Trophoblast cell (in vitro differentiated cells and primary cell): ENCODE measurements around the gene NFIC.

Experiments
- DNase-seq, 2 donors: peaks; one replicate each; pipeline ENCODE4 v3.0.0-alpha.2; 2016
- H2AFZ ChIP-seq: 2 replicates; pipeline ENCODE4 v1.6.1; 2013; ENCODE audit warnings: low read length, moderate library complexity, mild to moderate bottlenecking; ENCODE audit not compliant: insufficient read depth, poor library complexity
- H2AK5ac ChIP-seq: 2 replicates; pipeline ENCODE4 v1.6.1; 2013; ENCODE audit warnings: mild to moderate bottlenecking, low read length
- H2BK120ac ChIP-seq: 2 replicates; pipeline ENCODE4 v1.6.1; 2013; ENCODE audit warnings: low read length, mild to moderate bottlenecking, moderate library complexity; ENCODE audit not compliant: insufficient read depth, poor library complexity
- H2BK12ac ChIP-seq: 2 replicates; pipeline ENCODE4 v1.6.1; 2013; ENCODE audit warnings: mild to moderate bottlenecking, low read length, moderate library complexity
- H2BK5ac ChIP-seq: 2 replicates; pipeline ENCODE4 v1.6.1; 2013; ENCODE audit warnings: low read length, low read depth, moderate library complexity, mild to moderate bottlenecking; ENCODE audit not compliant: poor library complexity
- H3K14ac ChIP-seq: 2 replicates; pipeline ENCODE4 v1.6.1; 2013; ENCODE audit warnings: mild to moderate bottlenecking, low read length
- H3K18ac ChIP-seq: 2 replicates; pipeline ENCODE4 v1.6.1; 2013; ENCODE audit warnings: mild to moderate bottlenecking, low read length
- H3K23ac ChIP-seq: 2 replicates; pipeline ENCODE4 v1.6.1; 2013; ENCODE audit warnings: low read length
- H3K27ac ChIP-seq: 2 replicates; pipeline ENCODE4 v1.5.1; 2013; ENCODE audit warnings: low read depth, mild to moderate bottlenecking, inconsistent platforms, low read length, moderate library complexity
- H3K27me3 ChIP-seq: 2 replicates; pipeline ENCODE4 v1.6.1; 2013; ENCODE audit warnings: inconsistent platforms, mild to moderate bottlenecking, low read length, moderate library complexity; ENCODE audit not compliant: insufficient read depth
- H3K36me3 ChIP-seq, 2 experiments: 1 replicate in 1 of 2; 2 replicates in 1 of 2; pipeline ENCODE4 v1.6.1; 2013; ENCODE audit warnings: low read length in 2 of 2, mild to moderate bottlenecking in 2 of 2, moderate library complexity in 1 of 2; ENCODE audit not compliant: insufficient read depth in 2 of 2, control insufficient read depth in 1 of 2
- H3K4ac ChIP-seq: 2 replicates; pipeline ENCODE4 v1.6.1; 2013; ENCODE audit warnings: low read depth, mild to moderate bottlenecking, low read length, moderate library complexity
- H3K4me1 ChIP-seq, 2 experiments: 1 replicate in 1 of 2; 2 replicates in 1 of 2; pipeline ENCODE4 v1.6.1; 2013; ENCODE audit warnings: low read length in 2 of 2, mild to moderate bottlenecking in 2 of 2, moderate library complexity in 1 of 2; ENCODE audit not compliant: insufficient read depth in 2 of 2, control insufficient read depth in 1 of 2
- H3K4me2 ChIP-seq: 2 replicates; pipeline ENCODE4 v1.6.1; 2013; ENCODE audit warnings: inconsistent platforms, mild to moderate bottlenecking, low read length, moderate library complexity
- H3K4me3 ChIP-seq: 2 replicates; pipeline ENCODE4 v1.5.1; 2013; ENCODE audit warnings: mild to moderate bottlenecking, low read depth, low read length, inconsistent platforms
- H3K79me1 ChIP-seq: one replicate; pipeline ENCODE4 v1.6.1; 2013; ENCODE audit warnings: low read length
- H3K79me2 ChIP-seq: 2 replicates; pipeline ENCODE4 v1.6.1; 2013; ENCODE audit warnings: low read length, mild to moderate bottlenecking; ENCODE audit not compliant: control insufficient read depth, insufficient read depth, poor library complexity
- H3K9ac ChIP-seq: 2 replicates; pipeline ENCODE4 v1.6.1; 2013; ENCODE audit warnings: mild to moderate bottlenecking, low read length
- H3K9me3 ChIP-seq: 2 replicates; pipeline ENCODE4 v1.6.1; 2013; ENCODE audit warnings: low read depth, mild to moderate bottlenecking, control low read depth, inconsistent platforms, low read length; ENCODE audit not compliant: insufficient read depth
- H4K12ac ChIP-seq: 2 replicates; pipeline ENCODE4 v1.6.1; 2013; ENCODE audit warnings: low read depth, mild to moderate bottlenecking, low read length, moderate library complexity
- H4K8ac ChIP-seq: 2 replicates; pipeline ENCODE4 v1.6.1; 2013; ENCODE audit warnings: low read depth, mild to moderate bottlenecking, low read length, moderate library complexity
- H4K91ac ChIP-seq: one replicate; pipeline ENCODE4 v1.6.1; 2013; ENCODE audit warnings: low read depth, mild to moderate bottlenecking, low read length, moderate library complexity
- WGBS: extraction: QIAGEN DNeasy Blood & Tissue Kit; methylation state at CpG from one replicate; pipeline ENCODE4 v1.1.7; 2013; ENCODE audit warnings: missing lambda C conversion rate; ENCODE audit not compliant: insufficient read length, insufficient coverage; ENCODE audit errors: extremely low coverage; 5-methylcytosine and 5-hydroxymethylcytosine counted together

Gene NFIC

GRCh38 chr19:3320853-3321252 lies 45.5 kb upstream of the NFIC start:
- H2BK5ac ChIP-seq, result no peak overlapping the region
- H2AK5ac ChIP-seq, result no peak overlapping the region
- no peak overlapping the region for H3K4ac ChIP-seq
- no peak overlapping the region for H3K9ac ChIP-seq
- no CpG with 5 or more reads among the region's 8 CpGs for WGBS
- no peak overlapping the region for H3K18ac ChIP-seq
- no peak overlapping the region for H2AFZ ChIP-seq
- no peaks in the 10 kb centered on the region for H3K27me3 ChIP-seq
- H3K14ac ChIP-seq, result no peak overlapping the region
- H3K23ac ChIP-seq, result no peak overlapping the region
- no peak for DNase-seq
- H4K91ac ChIP-seq, result no peak overlapping the region
- H3K4me3 ChIP-seq, result no peak overlapping the region
- peaks cover 8% of the 10 kb centered on the region for H3K9me3 ChIP-seq
- H3K4me1 ChIP-seq, result no peaks in the 10 kb centered on the region
- no peaks in the 10 kb centered on the region for H3K79me1 ChIP-seq
- no peak overlapping the region for H2BK12ac ChIP-seq
- H3K79me2 ChIP-seq, result no peaks in the 10 kb centered on the region
- H3K27ac ChIP-seq, result no peak overlapping the region
- no peak overlapping the region for H2BK120ac ChIP-seq
- no peak overlapping the region for H4K12ac ChIP-seq
- H3K4me2 ChIP-seq, result no peak overlapping the region
- no peaks in the 10 kb centered on the region for H3K36me3 ChIP-seq
- no peak overlapping the region for H4K8ac ChIP-seq

GRCh38 chr19:3321696-3322095 lies 44.7 kb upstream of the NFIC start:
- Histone ChIP-seq H3K27ac (no peak overlapping the region), H3K4me3 (no peak overlapping the region), H3K79me1 (no peaks in the 10 kb centered on the region), H2AK5ac (no peak overlapping the region), H4K12ac (no peak overlapping the region), H3K18ac (no peak overlapping the region), H3K4me1 (no peaks in the 10 kb centered on the region), H3K36me3 (no peaks in the 10 kb centered on the region), H4K91ac (no peak overlapping the region), H3K27me3 (no peaks in the 10 kb centered on the region), H3K9ac (no peak overlapping the region), H3K14ac (no peak overlapping the region), H3K9me3 (peaks cover 8% of the 10 kb centered on the region), H3K4ac (no peak overlapping the region), H3K79me2 (no peaks in the 10 kb centered on the region), H2BK5ac (no peak overlapping the region), H2AFZ (no peak overlapping the region), H3K23ac (no peak overlapping the region), H4K8ac (no peak overlapping the region), H2BK12ac (no peak overlapping the region), H3K4me2 (no peak overlapping the region), H2BK120ac (no peak overlapping the region)
- WGBS, result no CpG with 5 or more reads among the region's 6 CpGs
- DNase-seq, result no peak

DNA sequence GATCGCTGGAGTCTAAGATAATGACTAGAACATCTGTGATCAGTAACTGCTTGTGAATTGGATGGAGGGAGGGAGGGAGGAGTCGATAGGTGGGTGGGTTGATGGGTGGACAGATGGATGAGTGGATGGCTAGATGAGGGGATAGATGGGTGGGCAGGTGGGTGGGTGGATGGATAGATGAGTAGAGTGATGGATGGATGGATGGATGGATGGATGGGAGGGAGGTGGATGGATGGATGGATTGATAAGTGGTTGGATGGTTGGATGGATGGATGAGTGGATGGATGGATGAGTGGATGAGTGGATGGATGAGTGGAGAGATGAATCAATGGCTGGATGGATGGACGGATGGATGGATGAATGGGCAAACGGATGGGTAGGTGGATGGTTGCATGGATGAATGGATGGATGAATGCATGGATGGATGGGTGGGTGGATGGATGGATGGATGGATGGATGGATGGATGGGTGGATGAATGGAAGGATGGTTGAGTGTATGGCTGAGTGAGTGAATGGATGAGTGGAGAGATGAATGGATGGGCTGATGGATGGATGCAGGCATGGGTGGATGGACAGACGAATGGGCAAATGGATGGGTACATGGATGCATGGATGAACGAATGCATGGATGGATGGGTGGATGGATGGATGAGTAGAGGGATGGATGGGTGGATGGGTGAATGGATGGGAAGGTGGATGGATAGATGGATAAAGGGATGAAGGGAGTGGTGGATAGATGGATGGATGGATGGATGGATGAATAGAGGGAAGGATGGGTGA lies 44.0 kb upstream of the NFIC start:
- Histone ChIP-seq H3K27ac (no peak overlapping the region), H4K91ac (no peak overlapping the region), H2BK5ac (no peak overlapping the region), H2AFZ (no peak overlapping the region), H4K8ac (no peak overlapping the region), H3K9ac (no peak overlapping the region), H3K79me2 (no peaks in the 10 kb centered on the region), H3K4me2 (no peak overlapping the region), H4K12ac (no peak overlapping the region), H3K18ac (no peak overlapping the region), H3K9me3 (peaks cover 8% of the 10 kb centered on the region), H3K27me3 (no peaks in the 10 kb centered on the region), H2AK5ac (no peak overlapping the region), H3K36me3 (no peaks in the 10 kb centered on the region), H3K4me3 (peak overlapping the region; percentile 49), H3K14ac (no peak overlapping the region), H3K79me1 (no peaks in the 10 kb centered on the region), H3K23ac (no peak overlapping the region), H2BK12ac (no peak overlapping the region), H2BK120ac (no peak overlapping the region), H3K4me1 (no peaks in the 10 kb centered on the region), H3K4ac (no peak overlapping the region)
- no peak for DNase-seq
- WGBS, result 100% methylated on average over 1 of the region's 6 CpGs

DNA sequence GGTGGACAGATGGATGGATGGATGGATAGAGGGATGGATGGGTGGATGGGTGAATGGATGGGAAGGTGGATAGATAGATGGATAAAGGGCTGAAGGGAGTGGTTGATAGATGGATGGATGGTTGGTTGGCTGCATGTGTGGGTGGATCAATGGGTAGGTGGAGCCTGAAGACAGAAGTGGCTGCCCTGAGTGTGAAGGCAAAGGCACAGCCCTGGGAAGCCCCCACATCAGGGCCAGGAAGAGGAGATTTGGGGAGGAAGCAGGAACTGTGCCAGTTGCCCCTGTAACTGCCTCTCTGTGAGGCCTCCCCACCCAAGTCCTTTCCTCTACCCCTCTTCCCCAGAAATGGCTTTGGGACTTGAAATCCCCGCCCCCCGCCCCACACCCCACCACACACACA lies 43.4 kb upstream of the NFIC start:
- Histone ChIP-seq H2AK5ac (no peak overlapping the region), H3K9ac (no peak overlapping the region), H3K18ac (no peak overlapping the region), H3K4me2 (no peak overlapping the region), H2BK5ac (no peak overlapping the region), H4K91ac (no peak overlapping the region), H4K8ac (no peak overlapping the region), H3K27ac (no peak overlapping the region), H3K79me1 (no peaks in the 10 kb centered on the region), H3K9me3 (peaks cover 8% of the 10 kb centered on the region), H3K23ac (no peak overlapping the region), H3K4ac (no peak overlapping the region), H3K79me2 (no peaks in the 10 kb centered on the region), H2AFZ (no peak overlapping the region), H4K12ac (no peak overlapping the region), H3K4me3 (no peak overlapping the region), H3K4me1 (no peaks in the 10 kb centered on the region), H3K14ac (no peak overlapping the region), H2BK120ac (no peak overlapping the region), H3K36me3 (no peaks in the 10 kb centered on the region), H3K27me3 (no peaks in the 10 kb centered on the region), H2BK12ac (no peak overlapping the region)
- no CpG with 5 or more reads among the region's 2 CpGs for WGBS
- no peak for DNase-seq
